ENCODE measurements around the gene LRBA.

LRBA gene

DNA sequence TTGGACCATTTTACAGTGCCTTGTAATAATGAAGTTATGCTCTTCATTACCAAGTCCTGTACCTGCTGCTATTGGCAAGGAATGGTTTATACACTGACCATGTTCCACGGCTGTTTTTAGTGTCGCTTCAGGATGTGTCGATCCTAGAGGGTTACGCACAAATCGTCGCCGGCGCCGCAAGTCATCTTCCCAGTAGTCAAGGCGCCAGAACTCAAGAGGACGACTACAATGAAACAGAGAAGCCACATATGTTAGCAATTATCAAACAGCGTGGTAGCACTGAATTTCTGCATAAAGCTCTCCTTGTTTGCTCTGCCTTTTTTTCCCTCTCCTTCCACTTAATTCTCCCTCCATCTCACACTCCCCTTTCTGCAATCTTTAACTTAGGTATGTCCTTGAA lies 416.2 kb downstream of the LRBA start:
- Histone ChIP-seq H3K27ac (ENCODE audit: low read depth, low read length) (no peak overlapping the region), H3K9ac (ENCODE audit: low read depth in 1 of 2, low read length in 2 of 2) (no peak overlapping the region), H3K27me3 (ENCODE audit: control insufficient read depth in 1 of 2, insufficient read depth in 2 of 2, low read length in 2 of 2) (no peaks in the 10 kb centered on the region), H3K9me3 (ENCODE audit: control insufficient read depth in 1 of 2, low read length in 2 of 2) (no peaks in the 10 kb centered on the region), H3K4me3 (ENCODE audit: low read depth in 1 of 2, low read length in 2 of 2) (no peak overlapping the region), H3K36me3 (ENCODE audit: control insufficient read depth in 1 of 2, insufficient read depth in 2 of 2, low read length in 2 of 2) (peaks cover 0 to 11% of the 10 kb centered on the region in 2 donors), H3K4me1 (ENCODE audit: control insufficient read depth in 1 of 2, insufficient read depth in 2 of 2, low read length in 2 of 2) (no peaks in the 10 kb centered on the region)

DNA sequence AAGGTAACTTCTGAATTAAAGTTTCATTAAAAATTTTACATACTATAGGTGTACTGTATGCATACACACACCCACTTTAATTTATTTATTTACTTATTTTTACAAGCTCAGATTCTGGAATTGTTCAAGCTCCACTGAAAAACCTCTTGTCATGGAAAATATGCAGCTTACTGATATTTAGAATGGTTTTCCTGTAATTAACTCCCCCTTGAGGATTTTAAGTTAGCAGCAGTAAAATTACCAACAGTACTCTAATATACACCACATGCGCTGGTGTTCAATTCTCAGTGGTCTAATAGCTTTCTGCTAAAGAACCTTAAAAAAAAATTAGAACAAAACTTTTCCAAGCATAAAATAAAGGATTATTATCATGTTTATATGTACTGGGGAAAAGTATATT lies 421.1 kb downstream of the LRBA start:
- Histone ChIP-seq H3K4me3 (ENCODE audit: low read depth in 1 of 2, low read length in 2 of 2) (no peak overlapping the region), H3K36me3 (ENCODE audit: control insufficient read depth in 1 of 2, insufficient read depth in 2 of 2, low read length in 2 of 2) (peaks cover 7 to 16% of the 10 kb centered on the region in 2 donors), H3K27ac (ENCODE audit: low read depth, low read length) (no peak overlapping the region), H3K9me3 (ENCODE audit: control insufficient read depth in 1 of 2, low read length in 2 of 2) (no peaks in the 10 kb centered on the region), H3K4me1 (ENCODE audit: control insufficient read depth in 1 of 2, insufficient read depth in 2 of 2, low read length in 2 of 2) (no peaks in the 10 kb centered on the region), H3K27me3 (ENCODE audit: control insufficient read depth in 1 of 2, insufficient read depth in 2 of 2, low read length in 2 of 2) (no peaks in the 10 kb centered on the region), H3K9ac (ENCODE audit: low read depth in 1 of 2, low read length in 2 of 2) (no peak overlapping the region)

DNA sequence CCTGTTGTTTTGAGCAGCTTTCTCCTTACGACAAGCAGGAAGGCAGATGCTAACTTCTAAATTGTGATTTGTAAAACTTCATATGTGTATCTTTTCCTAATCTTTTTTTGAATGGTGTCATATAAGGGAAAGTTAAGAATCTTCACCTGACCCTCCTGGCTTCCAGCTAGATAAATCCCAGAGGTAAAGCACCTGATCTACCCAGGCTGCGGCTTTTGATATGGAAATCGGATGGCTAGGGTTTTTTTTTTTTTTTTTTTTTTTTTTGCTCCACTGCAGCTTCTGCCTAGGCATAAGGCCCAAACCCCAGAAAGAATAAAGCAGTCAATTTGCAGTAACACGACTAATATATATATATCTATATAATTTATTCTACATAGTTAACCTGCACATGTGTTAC lies 423.2 kb downstream of the LRBA start:
- Histone ChIP-seq H3K27ac (ENCODE audit: low read depth, low read length) (no peak overlapping the region), H3K9ac (ENCODE audit: low read depth in 1 of 2, low read length in 2 of 2) (no peak overlapping the region), H3K4me1 (ENCODE audit: control insufficient read depth in 1 of 2, insufficient read depth in 2 of 2, low read length in 2 of 2) (no peaks in the 10 kb centered on the region), H3K4me3 (ENCODE audit: low read depth in 1 of 2, low read length in 2 of 2) (no peak overlapping the region), H3K36me3 (ENCODE audit: control insufficient read depth in 1 of 2, insufficient read depth in 2 of 2, low read length in 2 of 2) (peaks cover 7 to 15% of the 10 kb centered on the region in 2 donors), H3K9me3 (ENCODE audit: control insufficient read depth in 1 of 2, low read length in 2 of 2) (no peaks in the 10 kb centered on the region), H3K27me3 (ENCODE audit: control insufficient read depth in 1 of 2, insufficient read depth in 2 of 2, low read length in 2 of 2) (no peaks in the 10 kb centered on the region)

DNA sequence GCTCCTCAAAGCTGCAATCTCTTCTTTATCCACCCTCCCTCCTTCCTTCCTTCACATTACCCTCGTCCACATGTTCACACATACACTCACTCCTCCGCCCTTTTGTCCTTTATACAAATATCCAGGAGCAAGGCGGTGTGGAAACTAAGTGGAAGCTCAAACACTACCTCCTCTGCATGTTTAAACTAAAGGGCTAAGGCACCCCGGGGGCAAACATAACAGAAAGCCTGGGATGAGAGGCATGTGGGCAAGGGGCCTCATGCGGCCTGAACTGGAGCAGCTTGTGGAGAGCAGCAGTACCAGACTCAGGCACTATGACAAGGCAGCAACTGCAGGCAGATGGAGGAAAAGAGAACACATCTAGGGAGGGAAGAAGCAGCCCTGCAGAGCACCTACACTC lies 423.7 kb downstream of the LRBA start:
- Histone ChIP-seq H3K9ac (ENCODE audit: low read depth in 1 of 2, low read length in 2 of 2) (no peak overlapping the region), H3K36me3 (ENCODE audit: control insufficient read depth in 1 of 2, insufficient read depth in 2 of 2, low read length in 2 of 2) (peaks cover 7 to 15% of the 10 kb centered on the region in 2 donors), H3K27me3 (ENCODE audit: control insufficient read depth in 1 of 2, insufficient read depth in 2 of 2, low read length in 2 of 2) (no peaks in the 10 kb centered on the region), H3K4me3 (ENCODE audit: low read depth in 1 of 2, low read length in 2 of 2) (no peak overlapping the region), H3K9me3 (ENCODE audit: control insufficient read depth in 1 of 2, low read length in 2 of 2) (no peaks in the 10 kb centered on the region), H3K4me1 (ENCODE audit: control insufficient read depth in 1 of 2, insufficient read depth in 2 of 2, low read length in 2 of 2) (no peaks in the 10 kb centered on the region), H3K27ac (ENCODE audit: low read depth, low read length) (peak overlapping the region; percentile 11)

DNA sequence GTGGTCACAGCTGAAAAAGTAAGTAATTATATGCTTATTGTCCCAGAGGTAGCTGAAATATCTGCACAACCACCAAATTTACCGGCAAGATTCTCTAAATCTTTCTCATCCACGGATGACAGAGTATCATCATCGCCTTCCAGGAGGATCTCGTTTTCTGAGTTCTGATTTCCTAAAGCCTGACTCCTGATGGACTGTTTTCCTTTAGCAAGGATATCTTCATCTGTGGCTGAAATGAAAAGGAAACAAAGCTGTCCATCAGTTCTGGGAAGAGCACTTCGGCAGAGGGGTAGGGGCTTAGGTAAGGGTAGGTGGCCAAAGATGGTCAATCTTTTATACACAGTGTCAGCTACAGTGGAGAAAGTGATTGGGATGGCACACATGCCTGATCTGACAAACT lies 424.5 kb downstream of the LRBA start:
- H3K4me3 ChIP-seq (ENCODE audit: low read depth in 1 of 2, low read length in 2 of 2): no peak overlapping the region
- no peak overlapping the region for H3K27ac ChIP-seq (ENCODE audit: low read depth, low read length)
- H3K36me3 ChIP-seq (ENCODE audit: control insufficient read depth in 1 of 2, insufficient read depth in 2 of 2, low read length in 2 of 2): peaks cover 7 to 15% of the 10 kb centered on the region in 2 donors
- H3K9ac ChIP-seq (ENCODE audit: low read depth in 1 of 2, low read length in 2 of 2): no peak overlapping the region
- H3K9me3 ChIP-seq (ENCODE audit: control insufficient read depth in 1 of 2, low read length in 2 of 2): no peaks in the 10 kb centered on the region
- H3K27me3 ChIP-seq (ENCODE audit: control insufficient read depth in 1 of 2, insufficient read depth in 2 of 2, low read length in 2 of 2): no peaks in the 10 kb centered on the region
- H3K4me1 ChIP-seq (ENCODE audit: control insufficient read depth in 1 of 2, insufficient read depth in 2 of 2, low read length in 2 of 2): no peaks in the 10 kb centered on the region

DNA sequence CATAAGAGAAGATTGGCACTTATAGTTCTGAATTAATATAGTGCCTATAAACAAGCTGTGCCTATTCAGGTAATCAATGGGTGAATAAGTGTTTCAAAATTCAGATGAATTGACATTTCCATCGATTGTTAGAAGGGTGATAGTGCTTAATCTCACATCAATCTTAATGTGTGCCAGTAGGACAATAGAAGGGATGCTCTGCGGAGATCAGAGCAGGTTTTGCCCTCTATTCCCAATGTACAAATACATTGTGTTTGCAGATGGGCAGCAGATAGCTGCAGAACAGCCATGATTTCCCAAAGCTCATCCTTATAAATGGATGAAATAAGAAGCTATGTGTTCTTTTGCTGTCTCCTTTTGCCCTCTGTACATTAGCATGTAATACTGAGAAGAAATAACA lies 425.9 kb downstream of the LRBA start:
- H3K4me1 ChIP-seq (ENCODE audit: control insufficient read depth in 1 of 2, insufficient read depth in 2 of 2, low read length in 2 of 2): no peaks in the 10 kb centered on the region
- H3K9ac ChIP-seq (ENCODE audit: low read depth in 1 of 2, low read length in 2 of 2): no peak overlapping the region
- H3K4me3 ChIP-seq (ENCODE audit: low read depth in 1 of 2, low read length in 2 of 2): peak overlapping the region in 1 of 2 donors; percentile 19
- H3K36me3 ChIP-seq (ENCODE audit: control insufficient read depth in 1 of 2, insufficient read depth in 2 of 2, low read length in 2 of 2): peaks cover 7 to 15% of the 10 kb centered on the region in 2 donors
- H3K27ac ChIP-seq (ENCODE audit: low read depth, low read length): no peak overlapping the region
- no peaks in the 10 kb centered on the region for H3K9me3 ChIP-seq (ENCODE audit: control insufficient read depth in 1 of 2, low read length in 2 of 2)
- H3K27me3 ChIP-seq (ENCODE audit: control insufficient read depth in 1 of 2, insufficient read depth in 2 of 2, low read length in 2 of 2): no peaks in the 10 kb centered on the region

DNA sequence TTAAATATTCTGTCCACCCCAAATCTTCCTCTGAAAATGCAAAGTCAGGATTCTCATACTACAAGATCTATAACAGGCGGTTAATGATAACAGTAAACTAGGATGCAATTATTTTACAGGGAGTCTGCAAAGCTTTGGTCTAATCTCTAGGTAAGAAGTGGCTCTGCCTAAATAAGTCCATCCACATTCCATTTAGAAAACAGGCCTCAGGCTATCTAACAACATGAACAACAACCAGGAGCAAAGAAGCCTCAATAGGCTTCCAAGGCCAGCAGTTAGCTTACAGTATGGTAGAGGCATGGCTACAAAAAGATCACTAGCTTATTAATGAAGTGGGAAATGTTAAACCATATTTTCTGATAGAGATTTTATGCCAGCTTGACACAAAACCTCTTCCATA lies 426.8 kb downstream of the LRBA start:
- Histone ChIP-seq H3K9ac (ENCODE audit: low read depth in 1 of 2, low read length in 2 of 2) (peak overlapping the region in 1 of 2 donors; percentile 13), H3K4me3 (ENCODE audit: low read depth in 1 of 2, low read length in 2 of 2) (peak overlapping the region in 1 of 2 donors; percentile 28), H3K36me3 (ENCODE audit: control insufficient read depth in 1 of 2, insufficient read depth in 2 of 2, low read length in 2 of 2) (peaks cover 12 to 21% of the 10 kb centered on the region in 2 donors), H3K4me1 (ENCODE audit: control insufficient read depth in 1 of 2, insufficient read depth in 2 of 2, low read length in 2 of 2) (no peaks in the 10 kb centered on the region), H3K27ac (ENCODE audit: low read depth, low read length) (no peak overlapping the region), H3K9me3 (ENCODE audit: control insufficient read depth in 1 of 2, low read length in 2 of 2) (peaks cover 0 to 5% of the 10 kb centered on the region in 2 donors), H3K27me3 (ENCODE audit: control insufficient read depth in 1 of 2, insufficient read depth in 2 of 2, low read length in 2 of 2) (no peaks in the 10 kb centered on the region)

DNA sequence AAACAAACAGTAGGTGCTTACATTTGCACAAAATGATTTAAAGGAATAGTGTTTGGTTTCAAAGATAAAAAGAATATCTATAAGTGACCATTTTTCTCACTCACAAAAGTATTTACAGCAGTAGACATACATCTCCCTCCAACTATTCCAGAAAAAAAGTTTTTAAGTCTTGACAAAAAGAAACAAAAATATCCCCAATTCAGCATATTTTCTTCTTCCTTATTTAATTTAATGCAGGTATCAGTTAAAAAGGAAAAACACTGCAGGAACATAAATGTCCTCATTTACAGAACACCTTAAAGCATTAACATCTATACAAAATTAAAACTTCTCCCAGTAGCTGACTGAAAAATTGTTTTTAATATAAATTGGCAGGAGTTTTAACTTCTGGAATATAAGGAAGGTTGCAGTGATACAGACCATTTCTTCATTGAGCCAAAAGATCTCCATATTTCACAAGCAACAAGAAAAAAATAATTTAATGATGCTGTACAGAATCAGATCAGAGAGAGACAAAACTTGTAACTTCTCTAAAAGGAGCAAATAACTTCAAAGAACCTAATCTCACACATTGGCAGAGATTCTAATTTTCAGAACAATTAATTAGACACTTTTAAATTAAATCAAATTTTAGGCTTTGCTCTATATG lies 428.8 kb downstream of the LRBA start:
- Histone ChIP-seq H3K36me3 (ENCODE audit: control insufficient read depth in 1 of 2, insufficient read depth in 2 of 2, low read length in 2 of 2) (peaks cover 17 to 33% of the 10 kb centered on the region in 2 donors), H3K4me1 (ENCODE audit: control insufficient read depth in 1 of 2, insufficient read depth in 2 of 2, low read length in 2 of 2) (no peaks in the 10 kb centered on the region), H3K27ac (ENCODE audit: low read depth, low read length) (no peak overlapping the region), H3K4me3 (ENCODE audit: low read depth in 1 of 2, low read length in 2 of 2) (no peak overlapping the region), H3K27me3 (ENCODE audit: control insufficient read depth in 1 of 2, insufficient read depth in 2 of 2, low read length in 2 of 2) (no peaks in the 10 kb centered on the region), H3K9me3 (ENCODE audit: control insufficient read depth in 1 of 2, low read length in 2 of 2) (peaks cover 0 to 9% of the 10 kb centered on the region in 2 donors), H3K9ac (ENCODE audit: low read depth in 1 of 2, low read length in 2 of 2) (no peak overlapping the region)

DNA sequence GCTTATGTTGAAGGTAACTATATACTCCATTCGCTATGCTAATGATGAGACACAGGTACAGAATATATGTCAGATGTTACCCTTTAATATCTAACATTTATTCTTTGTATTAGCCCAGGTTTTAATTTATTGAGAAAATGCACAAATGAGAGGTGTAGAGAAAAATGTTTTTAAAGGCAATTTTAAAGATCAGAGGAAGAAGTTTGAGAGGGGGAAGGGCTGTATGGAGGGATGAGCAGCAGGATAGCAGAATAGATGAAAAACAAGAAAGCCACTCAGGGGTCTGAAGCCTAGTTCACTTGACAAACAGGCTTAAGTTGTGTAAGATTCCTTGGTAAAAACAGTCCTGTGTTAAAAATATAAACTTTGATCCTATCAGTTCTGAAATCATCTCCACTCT lies 429.5 kb downstream of the LRBA start:
- Histone ChIP-seq H3K27me3 (ENCODE audit: control insufficient read depth in 1 of 2, insufficient read depth in 2 of 2, low read length in 2 of 2) (no peaks in the 10 kb centered on the region), H3K36me3 (ENCODE audit: control insufficient read depth in 1 of 2, insufficient read depth in 2 of 2, low read length in 2 of 2) (peaks cover 17 to 33% of the 10 kb centered on the region in 2 donors), H3K9me3 (ENCODE audit: control insufficient read depth in 1 of 2, low read length in 2 of 2) (peaks cover 0 to 9% of the 10 kb centered on the region in 2 donors), H3K4me1 (ENCODE audit: control insufficient read depth in 1 of 2, insufficient read depth in 2 of 2, low read length in 2 of 2) (no peaks in the 10 kb centered on the region), H3K4me3 (ENCODE audit: low read depth in 1 of 2, low read length in 2 of 2) (peak overlapping the region in 1 of 2 donors; percentile 46), H3K27ac (ENCODE audit: low read depth, low read length) (no peak overlapping the region), H3K9ac (ENCODE audit: low read depth in 1 of 2, low read length in 2 of 2) (peak overlapping the region in 1 of 2 donors; percentile 18)

DNA sequence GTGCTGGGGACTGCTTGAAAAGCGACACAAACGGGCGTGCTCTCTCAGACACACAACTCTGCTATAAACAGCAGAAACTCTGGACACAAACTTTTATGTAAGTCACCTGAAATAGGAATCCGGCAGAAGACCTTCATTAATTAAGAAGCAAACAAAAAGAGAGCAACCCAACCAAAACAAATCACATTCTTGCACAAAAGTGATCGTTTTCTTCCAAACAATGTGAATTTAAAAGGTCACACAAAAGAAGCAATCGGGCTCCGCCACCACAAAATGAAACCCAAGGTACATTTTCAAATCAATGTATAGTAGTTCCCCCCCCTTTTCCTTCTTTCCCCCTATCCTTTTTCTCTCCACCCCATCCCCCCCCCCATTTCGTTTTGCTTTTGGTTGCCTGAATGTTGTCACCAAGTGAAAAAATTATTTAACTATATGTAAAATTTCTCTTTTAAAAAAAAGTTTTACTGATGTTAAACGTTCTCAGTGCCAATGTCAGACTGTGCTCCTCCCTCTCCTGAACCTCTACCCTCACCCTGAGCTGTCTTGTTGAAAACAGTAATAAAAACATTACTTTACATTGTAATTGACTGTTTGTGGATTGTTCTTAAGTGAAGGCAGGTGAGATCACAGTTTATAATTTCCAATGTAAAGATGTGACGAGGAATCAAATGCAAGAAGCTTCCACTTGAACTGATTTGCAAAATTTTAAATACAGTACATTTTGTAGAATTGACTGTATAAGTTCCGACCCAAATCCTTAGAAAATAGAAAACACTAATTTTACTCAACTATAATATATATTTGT lies 430.8 kb downstream of the LRBA start:
- peak overlapping the region; percentile 76 for H3K27ac ChIP-seq (ENCODE audit: low read depth, low read length)

More for the DNA sequence above, 430.8 kb downstream of the LRBA start:
- H3K9ac ChIP-seq (ENCODE audit: low read depth in 1 of 2, low read length in 2 of 2): peak overlapping the region; percentile 57 to 64
- no peaks in the 10 kb centered on the region for H3K4me1 ChIP-seq (ENCODE audit: control insufficient read depth in 1 of 2, insufficient read depth in 2 of 2, low read length in 2 of 2)
- peak overlapping the region; percentile 65 to 70 for H3K4me3 ChIP-seq (ENCODE audit: low read depth in 1 of 2, low read length in 2 of 2)
- H3K36me3 ChIP-seq (ENCODE audit: control insufficient read depth in 1 of 2, insufficient read depth in 2 of 2, low read length in 2 of 2): peaks cover 14 to 28% of the 10 kb centered on the region in 2 donors
- no peaks in the 10 kb centered on the region for H3K27me3 ChIP-seq (ENCODE audit: control insufficient read depth in 1 of 2, insufficient read depth in 2 of 2, low read length in 2 of 2)
- H3K9me3 ChIP-seq (ENCODE audit: control insufficient read depth in 1 of 2, low read length in 2 of 2): peaks cover 0 to 9% of the 10 kb centered on the region in 2 donors

Measured in duodenal mucosa (tissue), 2 donors.